Measurements from ENCODE around the gene PICALM.

DNA sequence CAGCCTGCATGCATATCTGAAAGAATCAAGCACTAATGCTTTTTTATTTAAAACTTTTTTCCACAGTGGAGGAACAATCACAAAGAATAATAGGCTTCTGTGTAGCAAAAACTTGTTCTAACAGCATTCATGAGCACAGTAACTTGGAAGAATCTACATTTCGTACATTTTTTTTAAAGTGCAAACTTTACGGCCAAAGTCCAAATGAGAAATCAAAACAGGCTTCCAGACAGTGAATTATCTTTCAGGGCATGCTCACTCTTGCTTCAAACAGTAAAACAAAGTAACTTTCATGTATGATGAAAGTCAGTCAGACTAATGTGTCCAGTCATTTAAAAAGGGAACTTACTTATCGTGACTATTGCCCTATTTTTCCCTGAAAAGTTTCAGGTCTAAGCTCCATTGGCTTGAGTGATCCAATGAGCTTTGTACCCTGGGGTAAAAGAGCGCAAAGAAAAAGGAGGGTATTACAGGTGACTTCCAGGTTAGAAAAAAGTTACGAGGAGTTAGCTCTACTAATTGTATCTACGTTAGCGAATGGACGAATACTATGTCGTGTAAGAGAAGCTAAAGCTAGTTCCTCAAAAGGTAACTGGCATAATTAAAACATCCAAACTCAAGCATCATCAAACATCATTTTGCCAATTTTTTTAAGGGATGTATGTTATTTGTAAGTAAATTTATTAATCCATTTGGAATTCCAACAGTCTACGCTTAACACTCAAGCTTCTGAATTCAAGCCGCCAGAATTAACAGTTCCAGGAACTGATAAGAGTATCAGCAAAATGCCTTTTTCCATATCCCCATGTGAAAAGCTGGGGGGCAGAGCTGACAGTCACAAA is 1.7 kb downstream of the PICALM start:
- TF ChIP-seq, protein P1, sequence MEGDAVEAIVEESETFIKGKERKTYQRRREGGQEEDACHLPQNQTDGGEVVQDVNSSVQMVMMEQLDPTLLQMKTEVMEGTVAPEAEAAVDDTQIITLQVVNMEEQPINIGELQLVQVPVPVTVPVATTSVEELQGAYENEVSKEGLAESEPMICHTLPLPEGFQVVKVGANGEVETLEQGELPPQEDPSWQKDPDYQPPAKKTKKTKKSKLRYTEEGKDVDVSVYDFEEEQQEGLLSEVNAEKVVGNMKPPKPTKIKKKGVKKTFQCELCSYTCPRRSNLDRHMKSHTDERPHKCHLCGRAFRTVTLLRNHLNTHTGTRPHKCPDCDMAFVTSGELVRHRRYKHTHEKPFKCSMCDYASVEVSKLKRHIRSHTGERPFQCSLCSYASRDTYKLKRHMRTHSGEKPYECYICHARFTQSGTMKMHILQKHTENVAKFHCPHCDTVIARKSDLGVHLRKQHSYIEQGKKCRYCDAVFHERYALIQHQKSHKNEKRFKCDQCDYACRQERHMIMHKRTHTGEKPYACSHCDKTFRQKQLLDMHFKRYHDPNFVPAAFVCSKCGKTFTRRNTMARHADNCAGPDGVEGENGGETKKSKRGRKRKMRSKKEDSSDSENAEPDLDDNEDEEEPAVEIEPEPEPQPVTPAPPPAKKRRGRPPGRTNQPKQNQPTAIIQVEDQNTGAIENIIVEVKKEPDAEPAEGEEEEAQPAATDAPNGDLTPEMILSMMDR (IDR thresholded peaks at IDR 0.05), result no peak
- TF ChIP-seq POLR2AphosphoS5 (IDR thresholded peaks at IDR 0.05), result no peak
- TF ChIP-seq EP300 (IDR thresholded peaks at IDR 0.05), result no peak
- no peak for TF ChIP-seq POLR2A (IDR thresholded peaks at IDR 0.05)

Data from suprapubic skin (tissue), 4 donors.